HFFc6 (cell line): Measurements from ENCODE around the gene ADAMTS17. TPM values are rescaled to one million over a fixed set of nuclear protein-coding genes. Genes with fewer than 3 reads are reported as not detected.

ENCODE experiments used
- DNase-seq: peaks from one replicate; pipeline ENCODE4 v3.0.0-alpha.2; 2018
- H3K27ac Mint-ChIP-seq: 2 replicates; pipeline ENCODE4 v1.8.0; 2020; ENCODE audit warnings: mild to moderate bottlenecking, mixed read lengths
- H3K27me3 Mint-ChIP-seq: 2 replicates; pipeline ENCODE4 v1.8.0; 2021; ENCODE audit warnings: mild to moderate bottlenecking, moderate library complexity, mixed read lengths; ENCODE audit not compliant: insufficient read depth
- H3K36me3 Mint-ChIP-seq: 2 replicates; pipeline ENCODE4 v1.8.0; 2021; ENCODE audit warnings: low read depth, mixed read lengths
- H3K4me1 Mint-ChIP-seq: 2 replicates; pipeline ENCODE4 v1.8.0; 2020; ENCODE audit warnings: low read depth, mixed read lengths
- H3K4me3 Mint-ChIP-seq: 2 replicates; pipeline ENCODE4 v1.8.0; 2020; ENCODE audit warnings: mild to moderate bottlenecking, moderate library complexity, mixed read lengths
- H3K9me3 Mint-ChIP-seq: 2 replicates; pipeline ENCODE4 v1.8.0; 2020; ENCODE audit warnings: mild to moderate bottlenecking, mixed read lengths
- long read RNA-seq: library from polyadenylated mRNA; unstranded; transcript quantifications from one replicate; pipeline ENCODE4 v2.0.0, GENCODE V29; 2019
- total RNA-seq, 6 experiments: library from RNA; stranded (reverse); fragmentation: NEBNext Ultra II Directional; extraction: Animal tissue kit (Norgen Biotek cat#: 25700); gene quantifications; 2 replicates in 1 of 6; 3 replicates in 5 of 6; pipeline ENCODE4 v1.2.3, GENCODE V29; 2021
- TF ChIP-seq, protein P1 (sequence below): fragments of 200-600 bp; sonication (generic); IDR thresholded peaks from 2 replicates; pipeline ENCODE4 v1.5.0; 2021; ENCODE audit warnings: antibody characterized with exemption, mild to moderate bottlenecking

ADAMTS17 gene, protein sequence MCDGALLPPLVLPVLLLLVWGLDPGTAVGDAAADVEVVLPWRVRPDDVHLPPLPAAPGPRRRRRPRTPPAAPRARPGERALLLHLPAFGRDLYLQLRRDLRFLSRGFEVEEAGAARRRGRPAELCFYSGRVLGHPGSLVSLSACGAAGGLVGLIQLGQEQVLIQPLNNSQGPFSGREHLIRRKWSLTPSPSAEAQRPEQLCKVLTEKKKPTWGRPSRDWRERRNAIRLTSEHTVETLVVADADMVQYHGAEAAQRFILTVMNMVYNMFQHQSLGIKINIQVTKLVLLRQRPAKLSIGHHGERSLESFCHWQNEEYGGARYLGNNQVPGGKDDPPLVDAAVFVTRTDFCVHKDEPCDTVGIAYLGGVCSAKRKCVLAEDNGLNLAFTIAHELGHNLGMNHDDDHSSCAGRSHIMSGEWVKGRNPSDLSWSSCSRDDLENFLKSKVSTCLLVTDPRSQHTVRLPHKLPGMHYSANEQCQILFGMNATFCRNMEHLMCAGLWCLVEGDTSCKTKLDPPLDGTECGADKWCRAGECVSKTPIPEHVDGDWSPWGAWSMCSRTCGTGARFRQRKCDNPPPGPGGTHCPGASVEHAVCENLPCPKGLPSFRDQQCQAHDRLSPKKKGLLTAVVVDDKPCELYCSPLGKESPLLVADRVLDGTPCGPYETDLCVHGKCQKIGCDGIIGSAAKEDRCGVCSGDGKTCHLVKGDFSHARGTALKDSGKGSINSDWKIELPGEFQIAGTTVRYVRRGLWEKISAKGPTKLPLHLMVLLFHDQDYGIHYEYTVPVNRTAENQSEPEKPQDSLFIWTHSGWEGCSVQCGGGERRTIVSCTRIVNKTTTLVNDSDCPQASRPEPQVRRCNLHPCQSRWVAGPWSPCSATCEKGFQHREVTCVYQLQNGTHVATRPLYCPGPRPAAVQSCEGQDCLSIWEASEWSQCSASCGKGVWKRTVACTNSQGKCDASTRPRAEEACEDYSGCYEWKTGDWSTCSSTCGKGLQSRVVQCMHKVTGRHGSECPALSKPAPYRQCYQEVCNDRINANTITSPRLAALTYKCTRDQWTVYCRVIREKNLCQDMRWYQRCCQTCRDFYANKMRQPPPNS
- total RNA-seq = not detected
- long read RNA-seq = 0 reads

DNA sequence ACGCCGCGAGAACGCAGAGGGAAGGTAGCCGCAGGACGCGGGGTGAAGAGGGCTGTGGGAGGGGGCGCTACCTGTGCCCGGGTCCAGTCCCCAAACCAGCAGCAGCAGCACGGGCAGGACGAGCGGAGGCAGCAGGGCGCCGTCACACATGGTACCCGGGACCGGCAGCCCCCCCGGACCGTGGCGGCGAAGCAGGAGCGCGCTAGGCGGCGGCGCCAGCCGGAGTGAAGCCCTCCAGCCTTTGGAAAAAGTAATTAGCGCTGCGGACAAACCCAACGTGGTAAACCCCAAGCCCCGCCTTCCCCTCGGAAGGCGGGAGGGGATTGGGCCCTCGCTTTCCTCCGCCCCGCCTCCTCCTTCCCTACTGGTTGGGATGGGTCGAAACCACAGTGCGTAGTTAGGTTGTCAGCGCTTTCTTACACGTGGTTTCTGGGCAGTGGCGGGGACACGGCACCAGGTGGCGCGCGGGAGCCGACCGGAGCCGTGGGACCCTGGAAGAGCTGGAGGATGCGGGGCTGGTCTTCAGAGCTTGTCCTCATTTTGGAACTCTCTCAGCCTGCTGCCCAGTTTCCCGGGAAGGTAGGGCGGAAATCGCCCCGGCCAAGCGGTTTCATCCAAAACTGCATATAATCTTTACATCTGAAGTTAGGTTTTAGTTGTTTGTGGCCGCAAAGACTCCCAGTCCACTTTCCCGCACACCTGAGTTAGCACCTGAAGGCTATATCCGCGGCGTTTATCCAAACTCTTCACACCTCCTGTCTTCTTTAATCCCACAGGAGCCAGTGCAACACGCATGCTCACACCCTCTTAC is at the start of gene ADAMTS17:
Gene ADAMTS17 (minus strand): TSS at position 226 of the 811 bp plus-strand sequence. CDS start 76 bp downstream, at position 150.
- H3K27ac Mint-ChIP-seq = no peak within 1 kb of the TSS
- H3K4me3 Mint-ChIP-seq = no peak within 1 kb of the TSS
- no peak for DNase-seq
- peaks cover 2% of the 10 kb centered on the region; the same call in 1 of the 2 replicates for H3K27me3 Mint-ChIP-seq
- TF ChIP-seq, protein P1, sequence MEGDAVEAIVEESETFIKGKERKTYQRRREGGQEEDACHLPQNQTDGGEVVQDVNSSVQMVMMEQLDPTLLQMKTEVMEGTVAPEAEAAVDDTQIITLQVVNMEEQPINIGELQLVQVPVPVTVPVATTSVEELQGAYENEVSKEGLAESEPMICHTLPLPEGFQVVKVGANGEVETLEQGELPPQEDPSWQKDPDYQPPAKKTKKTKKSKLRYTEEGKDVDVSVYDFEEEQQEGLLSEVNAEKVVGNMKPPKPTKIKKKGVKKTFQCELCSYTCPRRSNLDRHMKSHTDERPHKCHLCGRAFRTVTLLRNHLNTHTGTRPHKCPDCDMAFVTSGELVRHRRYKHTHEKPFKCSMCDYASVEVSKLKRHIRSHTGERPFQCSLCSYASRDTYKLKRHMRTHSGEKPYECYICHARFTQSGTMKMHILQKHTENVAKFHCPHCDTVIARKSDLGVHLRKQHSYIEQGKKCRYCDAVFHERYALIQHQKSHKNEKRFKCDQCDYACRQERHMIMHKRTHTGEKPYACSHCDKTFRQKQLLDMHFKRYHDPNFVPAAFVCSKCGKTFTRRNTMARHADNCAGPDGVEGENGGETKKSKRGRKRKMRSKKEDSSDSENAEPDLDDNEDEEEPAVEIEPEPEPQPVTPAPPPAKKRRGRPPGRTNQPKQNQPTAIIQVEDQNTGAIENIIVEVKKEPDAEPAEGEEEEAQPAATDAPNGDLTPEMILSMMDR = peak; percentile 38; the same call in 1 of the 2 replicates
- H3K9me3 Mint-ChIP-seq = peaks cover 33% of the 10 kb centered on the region
- H3K4me1 Mint-ChIP-seq = no peaks in the 10 kb centered on the region
- H3K36me3 Mint-ChIP-seq = no peaks in the 10 kb centered on the region

DNA sequence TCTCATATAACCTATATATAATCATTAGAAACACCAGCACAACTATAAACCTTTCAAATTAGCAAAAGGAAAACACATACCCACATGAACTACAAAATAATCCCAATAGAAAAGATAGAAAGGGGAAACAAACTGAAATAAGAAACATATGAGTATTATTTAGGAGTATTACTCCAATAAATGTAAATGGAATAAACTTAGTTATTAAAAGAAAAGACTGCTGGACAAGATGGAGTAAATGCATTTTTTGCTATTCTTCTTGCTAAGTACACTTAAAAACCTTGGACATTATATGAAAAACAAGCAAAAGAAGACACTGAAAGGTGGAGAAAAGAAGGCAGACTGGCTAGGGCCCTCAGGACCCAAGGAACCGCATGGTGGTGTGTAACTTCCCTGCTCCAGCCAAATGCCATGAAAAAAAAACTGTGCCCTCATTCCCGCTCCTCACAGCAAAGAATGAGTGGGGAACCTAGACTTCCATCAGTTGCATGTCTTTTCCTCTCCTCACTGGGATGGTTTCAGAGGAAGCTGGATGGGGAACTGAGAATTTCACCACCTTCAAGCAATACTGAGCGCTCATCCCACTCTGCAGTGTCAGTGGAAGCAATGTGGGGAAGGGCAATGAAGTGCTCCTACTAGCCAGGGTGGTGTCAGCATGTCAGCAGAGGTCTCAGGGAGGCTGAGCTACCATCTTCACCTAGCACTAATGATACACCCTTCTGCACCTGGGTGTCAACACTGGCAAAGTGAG is 43.7 kb upstream of the ADAMTS17 start:
- Mint-ChIP-seq H3K27me3 (no peaks in the 10 kb centered on the region), H3K4me3 (no peak overlapping the region), H3K4me1 (no peaks in the 10 kb centered on the region), H3K27ac (no peak overlapping the region), H3K9me3 (peaks cover 66% of the 10 kb centered on the region), H3K36me3 (no peaks in the 10 kb centered on the region)
- TF ChIP-seq, protein P1 = no peak
- DNase-seq = no peak

DNA sequence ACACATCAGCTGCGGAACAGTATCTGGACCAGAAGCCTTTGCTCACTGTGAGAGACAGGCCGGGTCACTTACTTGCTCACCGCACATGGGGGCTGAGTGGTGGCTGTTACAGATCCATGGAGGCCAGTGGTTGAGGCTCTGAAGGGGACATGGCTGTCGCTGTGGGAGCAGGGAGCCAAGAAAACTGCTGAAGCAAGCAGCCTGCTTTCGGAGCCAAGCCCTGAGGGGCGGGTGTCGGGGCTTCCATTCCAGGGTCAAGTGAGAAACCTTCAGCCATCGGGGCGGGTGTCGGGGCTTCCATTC is 42.3 kb upstream of the ADAMTS17 start:
- Mint-ChIP-seq H3K9me3 (peaks cover 63% of the 10 kb centered on the region), H3K36me3 (no peaks in the 10 kb centered on the region; the same call in 1 of the 2 replicates), H3K27ac (no peak overlapping the region), H3K4me1 (no peaks in the 10 kb centered on the region), H3K27me3 (no peaks in the 10 kb centered on the region), H3K4me3 (no peak overlapping the region)
- no peak for DNase-seq
- TF ChIP-seq, protein P1 = no peak

DNA sequence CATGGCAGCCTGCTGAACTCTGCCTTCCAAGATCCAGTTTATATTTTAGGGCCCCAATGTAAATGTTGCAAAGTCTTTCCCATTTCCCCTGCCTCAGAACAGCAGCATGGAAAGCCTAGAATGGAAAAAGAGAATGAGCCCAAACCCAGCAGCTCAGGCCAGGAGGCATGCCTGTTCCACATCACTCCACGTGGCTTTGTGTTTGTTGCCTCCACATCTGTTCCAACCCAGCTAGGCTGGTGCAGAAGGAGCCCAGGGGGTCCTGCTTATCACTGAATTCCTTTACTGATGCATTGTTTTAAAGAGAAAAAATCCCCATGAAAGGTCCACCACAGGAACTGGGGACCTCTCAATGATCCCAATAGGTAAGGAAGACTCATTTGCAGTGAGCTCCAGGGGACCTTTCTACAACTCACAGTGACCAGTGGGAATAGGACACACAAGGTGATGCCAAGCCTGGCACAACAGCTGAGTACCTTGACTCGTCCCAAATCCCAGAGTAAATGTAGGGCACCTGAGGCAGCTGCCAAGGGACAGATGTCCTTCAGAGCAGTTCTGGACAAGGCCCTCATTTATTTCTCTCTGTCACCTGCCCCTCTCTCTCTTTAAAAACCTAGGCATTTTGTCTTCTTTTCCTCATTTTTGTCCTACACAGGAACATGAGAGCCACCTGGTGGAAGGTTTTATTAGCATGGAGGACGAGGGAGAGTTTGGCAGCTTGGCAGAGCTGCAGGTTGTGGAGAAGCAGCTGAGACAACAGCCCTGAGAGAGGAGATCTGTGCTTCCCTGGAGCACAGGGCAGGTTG is 41.7 kb upstream of the ADAMTS17 start:
- DNase-seq = no peak
- peaks cover 60% of the 10 kb centered on the region for H3K9me3 Mint-ChIP-seq
- H3K27me3 Mint-ChIP-seq = no peaks in the 10 kb centered on the region
- TF ChIP-seq, protein P1 = peak; percentile 48
- H3K36me3 Mint-ChIP-seq = no peaks in the 10 kb centered on the region; the same call in 1 of the 2 replicates
- no peaks in the 10 kb centered on the region for H3K4me1 Mint-ChIP-seq
- no peak overlapping the region for H3K4me3 Mint-ChIP-seq
- H3K27ac Mint-ChIP-seq = no peak overlapping the region
